ENCODE data around the gene MEN1. TPM values are rescaled to one million over a fixed set of nuclear protein-coding genes. Genes with fewer than 3 reads are reported as not detected.

MEN1 gene
- total RNA-seq, 4 donors from 2014 or later, result 3.8 to 26.2 (median 14.9) TPM

- intact Hi-C loops (cut with DNase I; ENCODE audit: low total_unique reads), result no loop called here
- H3K27me3 ChIP-seq, result no peaks in the 10 kb centered on the region
- H3K4me1 ChIP-seq, result peaks cover 6 to 8% of the 10 kb centered on the region in 2 donors
- peak overlapping the region; percentile 52 to 56 for H3K4me3 ChIP-seq
- peak; percentile 52 to 61 for DNase-seq
- H3K9me3 ChIP-seq, result no peaks in the 10 kb centered on the region
- H3K36me3 ChIP-seq, result no peaks in the 10 kb centered on the region
- H3K27ac ChIP-seq, result peak overlapping the region; percentile 92 to 96
- TF ChIP-seq POLR2A (IDR thresholded peaks at IDR 0.05) (no peak), CTCF (IDR thresholded peaks at IDR 0.05) (no peak)
Measured at GRCh38 chr11:64802370-64803157, 7.8 kb downstream of the MEN1 start.

GRCh38 chr11:64801561-64802369 is 8.6 kb downstream of the MEN1 start:
- Histone ChIP-seq H3K27ac (peak overlapping the region; percentile 92 to 96), H3K9me3 (no peaks in the 10 kb centered on the region), H3K27me3 (no peaks in the 10 kb centered on the region), H3K4me1 (peaks cover 6 to 8% of the 10 kb centered on the region in 2 donors), H3K4me3 (peak overlapping the region in 1 of 2 donors; percentile 52), H3K36me3 (no peaks in the 10 kb centered on the region)
- TF ChIP-seq CTCF (IDR thresholded peaks at IDR 0.05) (no peak), POLR2A (IDR thresholded peaks at IDR 0.05) (no peak)
- no peak for DNase-seq
- intact Hi-C loops (cut with DNase I; ENCODE audit: low total_unique reads), result no loop called here

- Histone ChIP-seq H3K36me3 (no peaks in the 10 kb centered on the region), H3K4me1 (peaks cover 6 to 8% of the 10 kb centered on the region in 2 donors), H3K9me3 (no peaks in the 10 kb centered on the region), H3K4me3 (no peak overlapping the region), H3K27me3 (no peaks in the 10 kb centered on the region), H3K27ac (peak overlapping the region in 1 of 2 donors; percentile 92)
- intact Hi-C loops (cut with DNase I; ENCODE audit: low total_unique reads), result no loop called here
- TF ChIP-seq POLR2A (IDR thresholded peaks at IDR 0.05), result no peak
- no peak for DNase-seq
Measured at GRCh38 chr11:64801158-64801464, 9.2 kb downstream of the MEN1 start.

GRCh38 chr11:64800303-64801157 is 9.8 kb downstream of the MEN1 start:
- Histone ChIP-seq H3K4me1 (peaks cover 6 to 8% of the 10 kb centered on the region in 2 donors), H3K36me3 (no peaks in the 10 kb centered on the region), H3K9me3 (no peaks in the 10 kb centered on the region), H3K27ac (no peak overlapping the region), H3K27me3 (no peaks in the 10 kb centered on the region), H3K4me3 (no peak overlapping the region)
- DNase-seq, result no peak
- TF ChIP-seq CTCF (IDR thresholded peaks at IDR 0.05), result no peak
- no peak for TF ChIP-seq POLR2A (IDR thresholded peaks at IDR 0.05)
- intact Hi-C loops (cut with DNase I; ENCODE audit: low total_unique reads), result no loop called here

GRCh38 chr11:64799623-64800302 is 10.6 kb downstream of the MEN1 start:
- no peaks in the 10 kb centered on the region for H3K36me3 ChIP-seq
- intact Hi-C loops (cut with DNase I; ENCODE audit: low total_unique reads), result no loop called here
- H3K4me3 ChIP-seq, result no peak overlapping the region
- no peaks in the 10 kb centered on the region for H3K9me3 ChIP-seq
- H3K27ac ChIP-seq, result no peak overlapping the region
- H3K4me1 ChIP-seq, result peaks cover 6 to 8% of the 10 kb centered on the region in 2 donors
- no peak for DNase-seq
- no peaks in the 10 kb centered on the region for H3K27me3 ChIP-seq
- TF ChIP-seq POLR2A (IDR thresholded peaks at IDR 0.05) (no peak), CTCF (IDR thresholded peaks at IDR 0.05) (no peak)
